OCI-LY7 (cell line): Measurements from ENCODE around the gene TMEM244. TPM values are rescaled to one million over a fixed set of nuclear protein-coding genes. Genes with fewer than 3 reads are reported as not detected.
"Not testable (repeated sequence)": the region's sequence is repeated elsewhere in the genome, so short reads cannot be mapped to it uniquely, and the experiment has no call there.

Experiments
- BruUV-seq: library from RNA; stranded (reverse); fragments of 400-500 nt; replicated peaks from 2 replicates; lab custom pipeline; 2021; lab: Mats Ljungman, UMichigan
- CTCF ChIA-PET: fragments of 300-600 bp; sonication (Branson Sonifier 250); formaldehyde crosslinking; loops from one replicate; lab custom pipeline; 2022; ENCODE audit warnings: antibody characterized with exemption; ENCODE audit not compliant: unreplicated experiment; lab: Charles Lee
- POLR2A ChIA-PET: fragments of 300-600 bp; sonication (Branson Sonifier 250); formaldehyde crosslinking; loops from one replicate; lab custom pipeline; 2022; ENCODE audit warnings: antibody characterized with exemption; lab: Charles Lee
- DNase-seq: peaks from one replicate; pipeline ENCODE4 v3.0.0-alpha.2; 2015; ENCODE audit warnings: low spot score
- H2AFZ ChIP-seq: fragments of 200-600 bp; sonication (generic), shearing (Covaris generic); 2 replicates; pipeline ENCODE4 v1.6.1; 2014; ENCODE audit warnings: mild to moderate bottlenecking, antibody characterized with exemption, low read length, moderate library complexity
- H3K27ac ChIP-seq: fragments of 200-600 bp; sonication (generic); 2 replicates; pipeline ENCODE4 v1.5.1; 2014; ENCODE audit warnings: mixed run types, low read depth, mild to moderate bottlenecking, moderate library complexity, low read length, inconsistent platforms; ENCODE audit not compliant: poor library complexity, severe bottlenecking
- H3K36me3 ChIP-seq: fragments of 200-600 bp; sonication (generic); 2 replicates; pipeline ENCODE4 v1.6.1; 2014; ENCODE audit warnings: mild to moderate bottlenecking, antibody characterized with exemption, low read length, moderate library complexity, mixed read lengths; ENCODE audit not compliant: insufficient read depth
- H3K4me1 ChIP-seq: fragments of 200-600 bp; sonication (generic); 2 replicates; pipeline ENCODE4 v1.5.1; 2014; ENCODE audit warnings: mild to moderate bottlenecking, low read length; ENCODE audit not compliant: insufficient read depth, poor library complexity, severe bottlenecking
- H3K4me2 ChIP-seq: fragments of 200-600 bp; sonication (generic); 2 replicates; pipeline ENCODE4 v1.6.1; 2014; ENCODE audit warnings: mild to moderate bottlenecking, low read length
- H3K4me3 ChIP-seq: fragments of 200-600 bp; sonication (generic); 2 replicates; pipeline ENCODE4 v1.5.1; 2014; ENCODE audit warnings: mild to moderate bottlenecking, low read depth, low read length; ENCODE audit not compliant: poor library complexity, severe bottlenecking
- H3K79me2 ChIP-seq: fragments of 200-600 bp; sonication (generic); 2 replicates; pipeline ENCODE4 v1.6.1; 2016; ENCODE audit warnings: low read depth, mild to moderate bottlenecking, low read length, moderate library complexity, mixed read lengths; ENCODE audit not compliant: insufficient read depth
- H3K9me2 ChIP-seq: fragments of 200-600 bp; sonication (generic); 2 replicates; pipeline ENCODE4 v1.6.1; 2016; ENCODE audit warnings: mild to moderate bottlenecking, low read length, mixed read lengths; ENCODE audit not compliant: insufficient read depth
- H3K9me3 ChIP-seq: fragments of 200-600 bp; sonication (generic); 2 replicates; pipeline ENCODE4 v1.6.1; 2014; ENCODE audit warnings: mild to moderate bottlenecking, mixed run types, low read length, mixed read lengths
- H4K20me1 ChIP-seq: fragments of 200-600 bp; sonication (generic); 2 replicates; pipeline ENCODE4 v1.6.1; 2014; ENCODE audit warnings: mild to moderate bottlenecking, antibody characterized with exemption, low read length, moderate library complexity, mixed read lengths; ENCODE audit not compliant: insufficient read depth
- CTCF ChIP-seq: fragments of 200-600 bp; sonication (generic); conservative IDR thresholded peaks from 2 replicates; pipeline ENCODE4 v1.5.1; 2014; ENCODE audit warnings: mild to moderate bottlenecking, antibody characterized with exemption, low read length, moderate library complexity, mixed read lengths
- EZH2phosphoT487 ChIP-seq: fragments of 200-600 bp; sonication (generic); IDR thresholded peaks from 2 replicates; pipeline ENCODE4 v1.6.1; 2018; ENCODE audit warnings: low read depth, borderline replicate concordance, mild to moderate bottlenecking, mixed run types, antibody characterized with exemption, low read length, moderate library complexity, mixed read lengths
- intact Hi-C: fragments of 100-400 bp; cut with micrococcal nuclease; formaldehyde crosslinking; loops from one replicate; pipeline ENCODE4 v1.10.0; 2022; ENCODE audit not compliant: unreplicated experiment
- total RNA-seq, 2 experiments: library from RNA; depleted of rRNA in 1 of 2; stranded (reverse); fragments of >200 nt in 1 of 2; shearing (Covaris generic) in 1 of 2; gene quantifications; 2 replicates each; pipeline ENCODE4 v1.2.3, GENCODE V29; 2014 to 2022

The TMEM244 gene
- total RNA-seq, 2 experiments from 2014 or later = not detected

- Histone ChIP-seq H4K20me1 (no peaks in the 10 kb centered on the region), H3K4me3 (no peak overlapping the region), H3K79me2 (no peaks in the 10 kb centered on the region), H3K9me2 (no peaks in the 10 kb centered on the region), H3K27ac (no peak overlapping the region), H3K4me2 (no peak overlapping the region), H3K36me3 (no peaks in the 10 kb centered on the region), H3K4me1 (no peaks in the 10 kb centered on the region), H3K9me3 (no peaks in the 10 kb centered on the region), H2AFZ (no peak overlapping the region)
- ChIA-PET POLR2A (interaction anchor here (0.9 to 1.6 kb wide), 3 partner anchors 11 to 57 kb away, joined by 3 read pairs; no protein-coding TSS in a partner anchor), CTCF (no interaction called here)
- no TSS peak for BruUV-seq
- DNase-seq = no peak
- intact Hi-C loops = no loop called here
- TF ChIP-seq CTCF (no peak), EZH2phosphoT487 (no peak)
These were observed 25.5 kb upstream of the TMEM244 start for GRCh38 chr6:129886401-129887155.

- intact Hi-C loops = no loop called here
- no peaks in the 10 kb centered on the region for H3K36me3 ChIP-seq
- H3K4me3 ChIP-seq = no peak overlapping the region
- no peak overlapping the region for H3K27ac ChIP-seq
- TF ChIP-seq EZH2phosphoT487 = no peak
- no peak for TF ChIP-seq CTCF
- ChIA-PET POLR2A (interaction anchor here (0.6 kb wide), 3 partner anchors 12 to 512 kb away, joined by 3 to 7 read pairs (median 4); no protein-coding TSS in a partner anchor), CTCF (no interaction called here)
- no peak overlapping the region for H3K4me2 ChIP-seq
- no peak overlapping the region for H2AFZ ChIP-seq
- no peaks in the 10 kb centered on the region for H3K79me2 ChIP-seq
- no peaks in the 10 kb centered on the region for H4K20me1 ChIP-seq
- no TSS peak for BruUV-seq
- no peaks in the 10 kb centered on the region for H3K9me2 ChIP-seq
- DNase-seq = no peak
- H3K4me1 ChIP-seq = no peaks in the 10 kb centered on the region
- H3K9me3 ChIP-seq = no peaks in the 10 kb centered on the region
These were observed 23.1 kb upstream of the TMEM244 start for GRCh38 chr6:129884211-129884610.

- Histone ChIP-seq H3K4me1 (no peaks in the 10 kb centered on the region), H3K4me3 (no peak overlapping the region), H3K9me3 (no peaks in the 10 kb centered on the region), H3K27ac (no peak overlapping the region), H3K4me2 (no peak overlapping the region), H3K9me2 (no peaks in the 10 kb centered on the region), H3K36me3 (no peaks in the 10 kb centered on the region), H4K20me1 (no peaks in the 10 kb centered on the region), H2AFZ (no peak overlapping the region), H3K79me2 (no peaks in the 10 kb centered on the region)
- intact Hi-C loops = no loop called here
- POLR2A ChIA-PET = interaction anchor here (0.5 kb wide), 1 partner anchor 14 kb away, joined by 3 read pairs; no protein-coding TSS in a partner anchor
- BruUV-seq = no TSS peak
- CTCF ChIA-PET = no interaction called here
- no peak for TF ChIP-seq CTCF
- no peak for TF ChIP-seq EZH2phosphoT487
- DNase-seq = no peak
These were observed 21.5 kb upstream of the TMEM244 start for GRCh38 chr6:129882510-129883023.

GRCh38 chr6:129877894-129878293, 16.8 kb upstream of the TMEM244 start:
- H3K27ac ChIP-seq, CTCF ChIA-PET, BruUV-seq, H3K4me2 ChIP-seq, H3K4me1 ChIP-seq, H3K4me3 ChIP-seq, DNase-seq, H3K79me2 ChIP-seq, H3K9me2 ChIP-seq, H2AFZ ChIP-seq, H3K9me3 ChIP-seq, H4K20me1 ChIP-seq, POLR2A ChIA-PET, intact Hi-C loops, H3K36me3 ChIP-seq: not testable (repeated sequence)
